Keratinocyte (primary cell): ENCODE measurements around the gene IL17C. TPM values are rescaled to one million over a fixed set of nuclear protein-coding genes. Genes with fewer than 3 reads are reported as not detected.

ENCODE experiments used
- DNase-seq: peaks from one replicate; pipeline ENCODE4 v3.0.0-alpha.2; 2011; ENCODE audit warnings: low read depth, missing footprints, low spot score
- FAIRE-seq: peaks from 2 replicates; lab custom pipeline; 2011; peaks lifted over from hg19 to GRCh38; lab: Jason Lieb, UNC
- H2AFZ ChIP-seq: 2 replicates; pipeline ENCODE4 v1.6.0; 2012; ENCODE audit warnings: low read length, control low read depth, inconsistent platforms; ENCODE audit not compliant: control insufficient read depth
- H3K27ac ChIP-seq: 2 replicates; pipeline ENCODE4 v1.5.1; 2011; ENCODE audit warnings: low read length; ENCODE audit not compliant: control insufficient read depth, insufficient read depth
- H3K27me3 ChIP-seq: 3 replicates; pipeline ENCODE4 v1.6.0; 2011; ENCODE audit warnings: low read length; ENCODE audit not compliant: control insufficient read depth, insufficient read depth; ENCODE audit errors: extremely low read depth
- H3K36me3 ChIP-seq, 2 experiments: 2 replicates in 1 of 2; 3 replicates in 1 of 2; pipeline ENCODE4 v1.5.1; 2011; ENCODE audit warnings: low read length in 2 of 2, mild to moderate bottlenecking in 1 of 2; ENCODE audit not compliant: control insufficient read depth in 2 of 2, insufficient read depth in 2 of 2; ENCODE audit errors: extremely low read depth in 1 of 2
- H3K4me1 ChIP-seq: 3 replicates; pipeline ENCODE4 v1.5.1; 2011; ENCODE audit warnings: low read length; ENCODE audit not compliant: control insufficient read depth, insufficient read depth; ENCODE audit errors: extremely low read depth
- H3K4me2 ChIP-seq: 3 replicates; pipeline ENCODE4 v1.6.0; 2011; ENCODE audit warnings: low read depth, low read length; ENCODE audit not compliant: control insufficient read depth, insufficient read depth; ENCODE audit errors: extremely low read depth
- H3K4me3 ChIP-seq, 3 experiments: fragments of 200-600 bp in 1 of 3; sonication (generic) in 1 of 3; 2 replicates in 2 of 3; 3 replicates in 1 of 3; pipeline ENCODE4 v1.5.1; 2011 to 2016; ENCODE audit warnings: low read length in 3 of 3, mild to moderate bottlenecking in 3 of 3, control low read depth in 2 of 3, inconsistent platforms in 1 of 3, low read depth in 1 of 3, mixed read lengths in 1 of 3, mixed run types in 1 of 3, moderate library complexity in 1 of 3; ENCODE audit not compliant: control insufficient read depth in 2 of 3, insufficient read depth in 2 of 3; ENCODE audit errors: extremely low read depth in 1 of 3
- H3K79me2 ChIP-seq: 2 replicates; pipeline ENCODE4 v1.6.0; 2012; ENCODE audit warnings: low read length; ENCODE audit not compliant: control insufficient read depth, insufficient read depth
- H3K9ac ChIP-seq: 3 replicates; pipeline ENCODE4 v1.6.0; 2011; ENCODE audit warnings: low read length; ENCODE audit not compliant: control insufficient read depth, insufficient read depth; ENCODE audit errors: extremely low read depth
- H3K9me1 ChIP-seq: 3 replicates; pipeline ENCODE4 v1.6.0; 2011; ENCODE audit warnings: low read length; ENCODE audit not compliant: control insufficient read depth, insufficient read depth; ENCODE audit errors: extremely low read depth
- H3K9me3 ChIP-seq: 2 replicates; pipeline ENCODE4 v1.5.1; 2012; ENCODE audit warnings: low read depth, low read length; ENCODE audit not compliant: control insufficient read depth
- H4K20me1 ChIP-seq: 3 replicates; pipeline ENCODE4 v1.6.0; 2011; ENCODE audit warnings: low read length; ENCODE audit not compliant: control insufficient read depth, insufficient read depth; ENCODE audit errors: extremely low read depth
- EZH2 ChIP-seq: IDR thresholded peaks from one replicate; pipeline ENCODE4 v1.6.1; 2012; ENCODE audit warnings: inconsistent platforms, mild to moderate bottlenecking, low read length, moderate library complexity
- dilution Hi-C: fragments of 300-500 bp; cut with MboI; formaldehyde crosslinking; loops from one replicate; pipeline ENCODE4 v1.7.0; 2020; ENCODE audit warnings: low sequenced_read_pairs; ENCODE audit not compliant: extremely low pct_ligation_motif_present
- polyA plus RNA-seq, 5 experiments: library from polyadenylated mRNA; depleted of rRNA in 3 of 5; stranded (reverse) in 3 of 5; stranded (forward) in 1 of 5; unstranded in 1 of 5; fragments of >200 nt; gene quantifications; 1 replicate in 1 of 5; 2 replicates in 3 of 5; 3 replicates in 1 of 5; pipeline versions ENCODE4 v1.2.1 to v1.2.3, GENCODE V29; 2011 to 2012; ENCODE audit warnings: missing spikeins in 2 of 5, low read depth in 1 of 5, low replicate concordance in 1 of 5
- TF ChIP-seq, protein P1 (sequence below), 3 experiments: IDR thresholded peaks in 1 of 3; conservative IDR thresholded peaks in 1 of 3; optimal IDR thresholded peaks in 1 of 3; 2 replicates in 2 of 3; 3 replicates in 1 of 3; pipeline versions ENCODE3 to v1.5.1; 2011; ENCODE audit warnings: low read length in 3 of 3, mild to moderate bottlenecking in 3 of 3, moderate library complexity in 2 of 3, control low read depth in 1 of 3, inconsistent platforms in 1 of 3; ENCODE audit not compliant: insufficient read depth in 2 of 3; ENCODE audit errors: extremely low read depth in 1 of 3

IL17C gene
- polyA plus RNA-seq, 1 donor (not counting 4 experiments of a cell fraction or from before 2014, with no cell fraction given) = not detected

DNA sequence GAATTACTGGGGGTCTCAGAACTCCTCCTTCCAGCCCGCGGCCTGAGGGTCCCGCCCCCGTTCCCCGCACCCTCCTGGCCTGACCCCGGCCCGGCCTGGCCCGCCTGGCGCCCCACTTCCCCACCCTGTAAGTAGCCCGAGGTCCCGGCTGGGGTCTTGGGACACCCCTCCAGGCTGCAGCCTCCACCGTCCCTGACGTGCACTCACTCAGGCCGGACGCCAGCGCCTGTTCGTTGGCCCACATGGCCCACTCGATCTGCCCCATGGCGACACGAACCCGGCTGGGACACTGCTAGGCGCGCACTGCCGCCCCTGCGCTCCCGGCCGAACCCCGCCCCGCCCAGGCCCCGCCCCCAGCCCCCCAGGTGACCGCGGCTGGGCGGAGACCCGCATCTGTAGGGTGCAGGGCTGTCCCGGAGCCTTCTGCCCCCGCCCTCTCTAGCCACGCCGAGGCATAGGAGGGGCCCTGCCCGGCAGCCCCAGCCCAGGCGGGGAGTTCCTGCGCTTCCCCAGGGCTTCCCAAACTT lies 12.4 kb downstream of the IL17C start, which contains the start of gene CYBA:
Gene CYBA, minus strand, starts transcription at position 305 of the 527 bp plus-strand sequence. Its CDS starts 40 bp downstream, at position 265.
- no peak for FAIRE-seq
- H3K9me1 ChIP-seq = no peaks in the 10 kb centered on the region
- no peak for DNase-seq
- no peak within 1 kb of the TSS for H3K9ac ChIP-seq
- no peaks in the 10 kb centered on the region for H3K4me1 ChIP-seq
- no peaks in the 10 kb centered on the region for H3K9me3 ChIP-seq
- no peak for TF ChIP-seq EZH2
- TF ChIP-seq, protein P1, sequence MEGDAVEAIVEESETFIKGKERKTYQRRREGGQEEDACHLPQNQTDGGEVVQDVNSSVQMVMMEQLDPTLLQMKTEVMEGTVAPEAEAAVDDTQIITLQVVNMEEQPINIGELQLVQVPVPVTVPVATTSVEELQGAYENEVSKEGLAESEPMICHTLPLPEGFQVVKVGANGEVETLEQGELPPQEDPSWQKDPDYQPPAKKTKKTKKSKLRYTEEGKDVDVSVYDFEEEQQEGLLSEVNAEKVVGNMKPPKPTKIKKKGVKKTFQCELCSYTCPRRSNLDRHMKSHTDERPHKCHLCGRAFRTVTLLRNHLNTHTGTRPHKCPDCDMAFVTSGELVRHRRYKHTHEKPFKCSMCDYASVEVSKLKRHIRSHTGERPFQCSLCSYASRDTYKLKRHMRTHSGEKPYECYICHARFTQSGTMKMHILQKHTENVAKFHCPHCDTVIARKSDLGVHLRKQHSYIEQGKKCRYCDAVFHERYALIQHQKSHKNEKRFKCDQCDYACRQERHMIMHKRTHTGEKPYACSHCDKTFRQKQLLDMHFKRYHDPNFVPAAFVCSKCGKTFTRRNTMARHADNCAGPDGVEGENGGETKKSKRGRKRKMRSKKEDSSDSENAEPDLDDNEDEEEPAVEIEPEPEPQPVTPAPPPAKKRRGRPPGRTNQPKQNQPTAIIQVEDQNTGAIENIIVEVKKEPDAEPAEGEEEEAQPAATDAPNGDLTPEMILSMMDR (optimal IDR thresholded peaks at IDR 0.05 in 1 of 3, IDR thresholded peaks at IDR 0.05 in 1 of 3, conservative IDR thresholded peaks at IDR 0.05 in 1 of 3; ENCODE audit: extremely low read depth in 1 of 3, insufficient read depth in 2 of 3, low read length in 3 of 3) = no peak
- peak within 1 kb of the TSS in 1 of 3 experiments; percentile 22 for H3K4me3 ChIP-seq
- no peak within 1 kb of the TSS for H3K27ac ChIP-seq
- no peaks in the 10 kb centered on the region for H3K27me3 ChIP-seq
- H2AFZ ChIP-seq = no peak within 1 kb of the TSS
- no peaks in the 10 kb centered on the region for H3K79me2 ChIP-seq
- H4K20me1 ChIP-seq = peaks cover 6% of the 10 kb centered on the region
- peaks cover 27 to 28% of the 10 kb centered on the region in 2 experiments for H3K36me3 ChIP-seq
- H3K4me2 ChIP-seq = peak within 1 kb of the TSS; percentile 22
- dilution Hi-C loops = loop anchor here (25.0 kb wide), 1 partner anchor 111 kb away; no protein-coding TSS in a partner anchor

DNA sequence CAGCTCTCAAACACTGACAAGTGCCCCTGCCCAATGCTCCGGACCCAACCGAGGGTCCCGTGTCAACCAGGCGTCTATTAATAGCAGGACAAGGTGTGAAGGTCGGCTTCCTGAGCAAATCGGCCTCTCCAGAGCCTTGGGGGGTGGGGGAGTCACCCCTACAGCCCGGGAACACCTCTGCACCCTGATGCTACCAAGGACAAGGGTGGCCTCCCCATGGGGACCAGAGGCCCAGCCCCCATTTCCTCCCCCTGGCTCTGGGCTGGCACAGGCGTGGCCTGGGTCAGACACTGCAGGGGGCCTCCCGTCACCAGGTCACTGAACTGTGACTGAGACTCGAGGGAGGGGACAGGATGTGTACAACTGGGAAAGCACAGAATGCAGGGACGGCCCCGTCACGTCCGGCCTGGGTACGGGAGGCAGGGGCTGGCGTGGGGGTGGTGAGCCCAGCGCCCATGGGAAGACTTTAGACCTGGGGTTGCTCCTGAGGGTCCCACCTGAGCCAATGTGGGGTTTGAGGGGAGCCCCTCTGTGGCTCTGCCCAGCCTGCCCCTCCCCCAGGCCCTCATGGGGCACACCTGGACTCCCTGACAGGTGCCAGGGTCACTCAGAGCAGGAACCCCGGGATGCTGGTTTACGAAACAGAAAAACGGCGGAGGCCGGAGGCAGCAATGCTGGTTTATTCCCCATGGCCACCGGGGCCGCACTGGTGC lies 13.1 kb downstream of the IL17C start:
- dilution Hi-C loops = loop anchor here (25.0 kb wide), 1 partner anchor 111 kb away; no protein-coding TSS in a partner anchor
- FAIRE-seq (no peak), DNase-seq (no peak)
- H3K79me2 ChIP-seq = no peaks in the 10 kb centered on the region
- H2AFZ ChIP-seq = no peak overlapping the region
- TF ChIP-seq EZH2 = no peak
- TF ChIP-seq, protein P1 (optimal IDR thresholded peaks at IDR 0.05 in 1 of 3, IDR thresholded peaks at IDR 0.05 in 1 of 3, conservative IDR thresholded peaks at IDR 0.05 in 1 of 3; ENCODE audit: extremely low read depth in 1 of 3, insufficient read depth in 2 of 3, low read length in 3 of 3) = no peak
- no peak overlapping the region for H3K27ac ChIP-seq
- H3K4me3 ChIP-seq = peak overlapping the region in 1 of 3 experiments; percentile 22
- H3K4me1 ChIP-seq = no peaks in the 10 kb centered on the region
- H3K9me1 ChIP-seq = no peaks in the 10 kb centered on the region
- H3K4me2 ChIP-seq = peak overlapping the region; percentile 22
- no peak overlapping the region for H3K9ac ChIP-seq
- H3K36me3 ChIP-seq = peaks cover 31 to 34% of the 10 kb centered on the region in 2 experiments
- H3K9me3 ChIP-seq = no peaks in the 10 kb centered on the region
- H4K20me1 ChIP-seq = peaks cover 6% of the 10 kb centered on the region
- H3K27me3 ChIP-seq = no peaks in the 10 kb centered on the region
